ENCODE data around the gene INPP5F. TPM values are rescaled to one million over a fixed set of nuclear protein-coding genes. Genes with fewer than 3 reads are reported as not detected.

INPP5F gene, protein sequence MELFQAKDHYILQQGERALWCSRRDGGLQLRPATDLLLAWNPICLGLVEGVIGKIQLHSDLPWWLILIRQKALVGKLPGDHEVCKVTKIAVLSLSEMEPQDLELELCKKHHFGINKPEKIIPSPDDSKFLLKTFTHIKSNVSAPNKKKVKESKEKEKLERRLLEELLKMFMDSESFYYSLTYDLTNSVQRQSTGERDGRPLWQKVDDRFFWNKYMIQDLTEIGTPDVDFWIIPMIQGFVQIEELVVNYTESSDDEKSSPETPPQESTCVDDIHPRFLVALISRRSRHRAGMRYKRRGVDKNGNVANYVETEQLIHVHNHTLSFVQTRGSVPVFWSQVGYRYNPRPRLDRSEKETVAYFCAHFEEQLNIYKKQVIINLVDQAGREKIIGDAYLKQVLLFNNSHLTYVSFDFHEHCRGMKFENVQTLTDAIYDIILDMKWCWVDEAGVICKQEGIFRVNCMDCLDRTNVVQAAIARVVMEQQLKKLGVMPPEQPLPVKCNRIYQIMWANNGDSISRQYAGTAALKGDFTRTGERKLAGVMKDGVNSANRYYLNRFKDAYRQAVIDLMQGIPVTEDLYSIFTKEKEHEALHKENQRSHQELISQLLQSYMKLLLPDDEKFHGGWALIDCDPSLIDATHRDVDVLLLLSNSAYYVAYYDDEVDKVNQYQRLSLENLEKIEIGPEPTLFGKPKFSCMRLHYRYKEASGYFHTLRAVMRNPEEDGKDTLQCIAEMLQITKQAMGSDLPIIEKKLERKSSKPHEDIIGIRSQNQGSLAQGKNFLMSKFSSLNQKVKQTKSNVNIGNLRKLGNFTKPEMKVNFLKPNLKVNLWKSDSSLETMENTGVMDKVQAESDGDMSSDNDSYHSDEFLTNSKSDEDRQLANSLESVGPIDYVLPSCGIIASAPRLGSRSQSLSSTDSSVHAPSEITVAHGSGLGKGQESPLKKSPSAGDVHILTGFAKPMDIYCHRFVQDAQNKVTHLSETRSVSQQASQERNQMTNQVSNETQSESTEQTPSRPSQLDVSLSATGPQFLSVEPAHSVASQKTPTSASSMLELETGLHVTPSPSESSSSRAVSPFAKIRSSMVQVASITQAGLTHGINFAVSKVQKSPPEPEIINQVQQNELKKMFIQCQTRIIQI
- 23.5 and 23.7 TPM in 2 replicates for total RNA-seq

GRCh38 chr10:119725828-119726675, at the start of gene INPP5F:
Gene INPP5F (plus strand): TSS chr10:119726050. CDS start chr10:119726263, 213 bp downstream.

GRCh38 chr10:119872610-119872859, 146.7 kb downstream of the INPP5F start, which contains the start of gene MCMBP:
Gene MCMBP (minus strand): TSS chr10:119872843. CDS start chr10:119872584, 259 bp downstream.

Other genes with a start within 250 kb of the INPP5F start
- gene RGS10, start 183.3 kb upstream of the INPP5F start, total RNA-seq: 66.5 and 67.0 TPM in 2 replicates
- 34.0 and 41.5 TPM in 2 replicates for gene TIAL1, start 129.1 kb upstream of the INPP5F start, total RNA-seq
- gene BAG3, start 74.7 kb upstream of the INPP5F start, total RNA-seq: 11.7 and 13.7 TPM in 2 replicates
- gene MCMBP, start 146.8 kb downstream of the INPP5F start, total RNA-seq: 51.1 and 79.0 TPM in 2 replicates
- 22.0 and 24.5 TPM in 2 replicates for gene SEC23IP, start 166.7 kb downstream of the INPP5F start, total RNA-seq